ENCODE results near the gene GATB.

Gene GATB

DNA sequence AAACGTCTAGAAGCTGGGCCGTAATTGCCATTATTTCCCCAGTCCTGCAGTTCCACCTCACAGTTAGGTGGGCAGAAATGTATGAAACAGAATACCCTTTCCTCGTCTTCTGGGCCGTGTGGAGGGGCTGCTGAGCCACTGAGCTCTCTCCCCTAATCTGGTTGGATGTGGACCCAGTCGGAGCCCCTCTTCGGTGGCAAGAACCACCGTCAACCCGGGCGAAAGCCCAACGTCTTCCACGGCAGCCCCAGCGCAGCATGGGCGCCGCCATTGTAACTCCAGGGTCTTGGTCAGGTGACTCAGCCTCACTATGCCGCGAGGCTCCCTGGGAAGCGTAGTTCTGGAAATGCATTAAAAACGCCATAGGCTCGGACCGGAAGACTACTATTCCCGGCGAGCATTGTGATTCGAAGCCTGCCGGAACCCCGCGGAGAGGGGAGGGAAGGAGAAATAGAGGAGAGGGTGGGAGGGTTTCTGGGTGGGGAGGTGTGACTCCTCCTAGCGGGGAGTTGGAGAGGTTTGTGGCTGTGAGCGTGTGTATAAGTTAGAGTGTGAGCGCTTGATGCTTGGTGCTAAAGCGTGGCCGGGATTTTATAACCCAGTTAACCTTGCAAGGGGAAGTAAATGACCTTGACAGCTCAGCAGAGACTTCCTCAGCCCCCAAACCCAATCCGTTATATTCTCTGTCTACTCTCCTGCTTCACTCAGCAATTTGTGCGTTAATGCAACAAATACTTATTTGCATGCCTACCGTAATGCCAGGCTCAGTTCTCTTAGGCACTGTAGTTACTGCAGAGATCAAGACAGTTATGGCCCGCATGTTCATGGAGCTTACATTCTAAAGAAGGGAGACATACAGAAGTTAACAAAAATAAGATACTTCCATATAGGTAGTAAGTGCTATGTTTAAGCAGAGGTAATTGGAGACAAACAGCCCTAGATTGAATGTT, at the start of gene GATB:
TSS of gene GATB (minus strand) at position 296 of the 950 bp plus-strand sequence. CDS start at position 271, 25 bp downstream.
- DNase-seq = peak; percentile 87

DNA sequence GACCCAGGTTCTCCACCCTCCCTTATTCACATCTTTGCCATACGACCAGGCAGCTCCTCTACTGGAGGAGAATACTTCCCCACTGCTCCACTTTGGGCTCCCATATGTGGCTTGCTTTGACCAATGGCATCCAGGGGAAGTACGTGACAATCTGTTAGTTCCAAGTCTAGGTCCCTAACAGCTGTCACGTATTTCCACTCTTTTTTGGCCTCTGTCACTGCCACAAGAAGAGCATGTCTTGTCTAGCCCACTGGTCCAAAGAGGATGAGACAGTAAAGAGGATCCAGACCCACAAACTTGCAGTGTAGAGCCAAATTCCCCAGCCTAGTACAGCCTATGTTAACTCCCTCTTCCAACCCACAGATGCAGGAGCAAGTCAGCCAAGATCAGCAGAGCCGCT, 49.7 kb upstream of the GATB start:
- no peak for DNase-seq

GRCh38 chr4:151809716-151810115, 48.9 kb upstream of the GATB start:
- no peak for DNase-seq

- DNase-seq = no peak
These were observed 47.7 kb upstream of the GATB start for GRCh38 chr4:151808542-151808941.

GRCh38 chr4:151808120-151808529, 47.3 kb upstream of the GATB start:
- no peak for DNase-seq

DNA sequence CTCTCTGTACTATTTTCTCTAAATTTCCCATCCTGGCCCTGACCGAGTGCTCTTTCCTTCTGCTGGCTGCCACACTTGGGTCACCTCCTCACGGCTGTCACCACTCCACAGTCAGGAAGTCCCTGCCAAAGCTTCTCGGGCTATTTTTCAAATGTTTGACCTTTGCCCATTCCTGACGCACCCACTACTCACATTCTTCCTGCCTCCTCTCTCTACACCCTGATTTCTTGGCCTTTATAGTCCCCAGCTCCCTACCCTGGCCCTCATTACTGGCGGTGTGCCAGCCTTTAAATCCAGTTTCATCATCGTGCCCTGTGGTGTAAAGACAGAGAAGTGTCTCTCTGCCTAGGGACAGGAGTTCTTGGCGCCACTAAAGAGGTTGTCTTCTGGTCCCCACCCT, 46.4 kb upstream of the GATB start:
- DNase-seq = no peak

DNA sequence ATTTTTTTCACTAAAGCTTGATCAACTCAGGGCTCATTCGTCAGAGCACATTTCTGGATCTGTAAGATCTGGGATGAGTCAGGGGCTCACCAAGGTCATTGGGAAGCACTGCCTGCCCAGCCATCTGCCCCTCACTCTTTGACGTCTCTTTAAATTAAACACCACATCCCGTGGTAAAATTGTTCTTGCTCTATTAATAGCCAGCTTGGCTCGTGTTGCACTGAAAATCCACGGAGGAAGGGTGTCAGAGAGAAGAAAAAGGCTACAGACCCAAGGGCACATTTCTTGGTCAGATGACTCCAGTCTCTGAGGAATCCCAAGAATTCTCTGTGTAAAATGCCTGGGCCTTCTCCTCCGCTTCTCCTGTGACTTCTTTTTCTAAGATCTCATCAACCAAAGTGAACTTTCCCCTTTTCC, 45.7 kb upstream of the GATB start:
- DNase-seq = no peak

- no peak for DNase-seq
These were observed 44.0 kb upstream of the GATB start for GRCh38 chr4:151804821-151805220.

DNA sequence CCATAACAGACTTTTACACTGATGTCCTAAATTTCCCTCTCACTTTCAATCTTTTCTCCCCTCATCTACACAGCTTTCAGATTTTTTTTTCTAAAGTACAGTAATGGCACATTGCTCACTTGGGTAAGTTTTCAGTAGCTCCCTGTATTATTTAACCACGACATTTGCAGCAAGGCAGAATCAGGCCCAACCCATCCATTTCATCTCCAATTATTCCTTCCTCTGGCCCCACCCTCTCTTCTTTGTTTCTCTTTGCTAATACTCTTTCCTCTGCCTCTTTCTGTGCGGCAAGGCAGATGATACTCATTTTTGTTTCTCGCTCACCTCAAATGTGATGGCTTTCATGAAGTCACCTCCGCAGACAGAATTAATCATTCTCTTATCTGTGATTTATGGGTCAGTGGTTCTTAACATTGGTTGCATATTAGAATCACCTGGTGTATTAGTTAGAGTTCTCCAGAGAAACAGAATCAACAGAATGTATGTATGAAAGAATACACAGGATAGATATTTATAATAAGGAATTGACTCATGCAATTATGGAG, 43.4 kb upstream of the GATB start:
- DNase-seq = no peak

GRCh38 chr4:151803246-151803645, 42.4 kb upstream of the GATB start:
- DNase-seq = no peak

GRCh38 chr4:151801547-151802516, 41.0 kb upstream of the GATB start:
- peak; percentile 28 for DNase-seq

- DNase-seq = no peak
These were observed 38.7 kb upstream of the GATB start for GRCh38 chr4:151799417-151800012.

DNA sequence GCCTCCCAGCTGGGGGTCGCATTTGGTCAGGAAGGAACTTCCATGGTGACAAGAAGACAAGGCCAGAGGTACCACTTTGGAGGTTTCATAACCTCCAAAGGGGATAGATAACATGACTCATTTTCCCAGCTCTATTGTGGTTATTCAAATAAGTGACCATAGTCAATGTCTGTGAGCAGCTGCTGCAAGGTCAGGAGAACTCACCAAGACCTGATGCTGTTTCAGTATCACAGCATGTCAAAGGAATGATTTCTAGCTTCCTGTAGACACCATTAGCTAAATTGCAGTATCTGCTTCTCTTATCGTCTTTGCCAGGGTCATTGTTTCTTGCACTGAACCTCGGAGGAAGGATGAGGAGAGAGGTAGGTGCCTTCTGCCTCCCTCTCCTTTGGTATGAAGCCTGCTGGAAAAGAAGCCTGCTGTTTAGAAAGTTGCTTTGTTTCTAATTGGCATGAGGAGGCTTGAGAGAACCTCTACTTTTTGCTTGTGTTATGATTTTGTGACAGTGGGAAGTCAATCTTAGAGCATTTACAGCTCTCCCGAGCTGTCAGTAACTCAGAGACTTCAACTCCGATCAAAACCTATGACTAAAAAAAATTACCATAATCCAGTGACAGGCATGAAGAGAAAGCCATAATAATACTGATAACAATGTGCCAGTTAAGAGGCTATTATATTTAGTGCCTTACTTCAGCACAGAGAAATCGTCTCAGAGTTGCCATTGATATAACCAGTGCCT, 38.0 kb upstream of the GATB start:
- DNase-seq = no peak

- DNase-seq = no peak
These were observed 37.0 kb upstream of the GATB start for GRCh38 chr4:151797853-151798252.

- DNase-seq = no peak
These were observed 36.3 kb upstream of the GATB start for GRCh38 chr4:151797131-151797530.

DNA sequence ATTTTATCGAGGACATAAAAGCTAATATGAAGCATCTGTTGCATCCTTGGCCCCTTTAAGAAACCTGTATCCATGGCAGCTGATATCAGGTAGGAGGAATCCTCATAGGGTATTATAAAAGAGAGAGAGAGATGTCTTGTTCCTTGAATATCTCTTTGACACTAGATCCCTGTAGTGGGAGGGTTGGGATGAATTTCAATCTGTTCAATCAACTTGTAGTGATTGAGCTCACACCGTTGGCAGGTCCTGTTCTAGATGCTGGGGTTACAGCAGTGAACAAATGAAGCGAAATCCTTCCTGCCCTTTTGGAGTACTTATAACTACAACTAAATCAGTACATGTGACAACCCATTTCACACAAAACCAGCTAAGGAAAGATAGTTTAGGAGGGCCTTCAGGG, 35.3 kb upstream of the GATB start:
- no peak for DNase-seq

GRCh38 chr4:151792995-151793394, 32.2 kb upstream of the GATB start:
- no peak for DNase-seq

- no peak for DNase-seq
These were observed 31.7 kb upstream of the GATB start for GRCh38 chr4:151792530-151792929.

DNA sequence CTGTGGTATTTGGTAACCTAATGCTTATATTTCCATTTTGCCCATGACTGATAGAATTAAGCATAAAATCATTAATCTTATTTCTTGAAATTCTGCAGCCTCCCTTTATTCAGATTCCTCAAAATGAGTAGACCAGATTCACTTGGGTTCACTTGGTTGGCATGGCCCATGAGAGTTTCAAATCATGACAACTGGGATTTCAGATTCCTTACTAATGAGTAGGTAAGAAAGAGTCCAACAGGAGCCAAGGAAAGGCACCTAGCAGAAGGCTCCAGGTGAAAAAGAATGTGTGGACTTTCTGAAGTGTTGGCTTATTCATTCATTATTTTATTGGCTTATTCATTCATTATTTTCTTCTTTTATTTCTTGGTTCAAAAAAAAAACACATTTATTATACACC, 27.2 kb upstream of the GATB start:
- DNase-seq = no peak

DNA sequence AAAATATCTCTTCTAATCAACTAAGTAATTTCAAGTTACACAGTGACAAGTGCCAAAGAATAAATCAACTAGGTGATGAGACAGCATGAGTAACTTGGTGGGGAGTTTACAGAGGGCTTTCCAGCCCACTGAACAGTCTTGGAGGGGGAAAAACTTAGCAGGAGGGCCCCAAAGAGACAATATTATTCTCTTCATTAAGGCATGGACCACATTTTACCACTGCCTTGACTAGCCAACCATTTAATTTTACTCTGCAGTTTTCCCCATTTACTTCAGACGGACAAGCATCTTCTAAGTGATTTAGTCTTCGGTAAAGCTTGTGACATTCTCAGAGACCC, 25.3 kb upstream of the GATB start:
- no peak for DNase-seq

DNA sequence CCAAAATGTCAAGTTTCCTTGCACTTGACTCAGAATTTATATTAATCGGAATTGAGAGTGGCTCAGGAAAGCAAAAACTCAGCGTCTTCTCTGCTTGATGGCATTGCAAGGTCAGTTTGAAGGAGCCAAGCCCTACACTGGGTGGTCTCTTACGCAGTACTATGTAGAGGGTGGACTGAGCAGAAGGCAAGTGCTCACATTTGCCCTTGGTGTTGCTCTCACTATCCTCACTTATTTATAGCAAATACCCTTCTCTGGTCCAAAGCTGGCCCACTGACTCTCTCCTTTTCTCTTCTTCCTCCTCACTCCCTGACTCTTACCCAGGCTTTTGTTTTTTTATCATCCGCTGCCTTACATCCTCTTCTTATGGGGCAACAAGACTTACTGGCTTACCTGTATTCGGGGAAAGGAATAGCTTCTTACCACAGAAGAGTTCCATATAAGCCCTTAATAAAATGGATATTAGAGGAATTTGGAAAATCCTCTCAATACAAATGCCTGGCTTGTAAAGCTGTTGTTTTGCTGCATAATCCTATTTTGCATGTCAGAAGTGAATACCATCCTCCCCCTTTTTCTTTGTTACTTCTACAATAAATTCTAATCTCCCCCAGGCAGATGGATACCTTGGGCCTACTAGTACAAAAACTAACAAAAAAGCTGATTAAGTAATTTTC, 24.8 kb upstream of the GATB start:
- no peak for DNase-seq

DNA sequence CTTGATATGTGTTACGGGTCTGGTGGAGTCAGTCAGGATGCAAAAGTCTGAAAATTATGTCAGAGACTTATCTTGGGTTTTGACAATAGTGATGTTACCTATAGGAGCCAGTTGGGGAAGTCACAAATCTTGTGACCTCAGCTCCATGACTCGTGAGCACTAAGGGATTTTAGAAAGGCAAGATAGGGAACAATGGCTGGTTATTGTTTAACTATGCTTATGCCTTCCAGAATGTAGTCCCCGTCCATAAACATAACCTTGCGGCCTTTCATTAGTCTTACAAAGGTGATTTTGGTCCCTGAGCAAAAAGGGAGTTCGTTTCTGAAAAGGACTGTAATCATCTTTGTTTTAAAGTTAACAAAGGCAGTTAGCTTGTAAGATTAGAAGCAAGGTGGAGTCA, 23.9 kb upstream of the GATB start:
- no peak for DNase-seq
